Kidney epithelial cell (primary cell): ENCODE results near the gene CASQ2. TPM values are rescaled to one million over a fixed set of nuclear protein-coding genes. Genes with fewer than 3 reads are reported as not detected.

Experiments
- DNase-seq: peaks from one replicate; pipeline ENCODE4 v3.0.0-alpha.2; 2010; ENCODE audit warnings: low read depth
- H3K27me3 ChIP-seq: 2 replicates; pipeline ENCODE4 v1.6.0; 2011; ENCODE audit warnings: low read length; ENCODE audit not compliant: control insufficient read depth, insufficient read depth
- H3K36me3 ChIP-seq: 2 replicates; pipeline ENCODE4 v1.5.1; 2011; ENCODE audit warnings: low read length; ENCODE audit not compliant: control insufficient read depth, insufficient read depth
- H3K4me3 ChIP-seq: 2 replicates; pipeline ENCODE4 v1.5.1; 2011; ENCODE audit warnings: low read depth, mild to moderate bottlenecking, control low read depth, low read length
- CTCF ChIP-seq: IDR thresholded peaks from 2 replicates; pipeline ENCODE4 v1.5.1; 2011; ENCODE audit warnings: mild to moderate bottlenecking, moderate library complexity, low read length, control low read depth, inconsistent platforms; ENCODE audit not compliant: insufficient read depth, poor library complexity, severe bottlenecking
- total RNA-seq: library from RNA; depleted of rRNA; stranded (reverse); fragments of >200 nt; gene quantifications from 2 replicates; pipeline ENCODE4 v1.2.3, GENCODE V29; 2015

CASQ2 gene
- total RNA-seq, 1 donor from 2014 or later, result not detected

DNA sequence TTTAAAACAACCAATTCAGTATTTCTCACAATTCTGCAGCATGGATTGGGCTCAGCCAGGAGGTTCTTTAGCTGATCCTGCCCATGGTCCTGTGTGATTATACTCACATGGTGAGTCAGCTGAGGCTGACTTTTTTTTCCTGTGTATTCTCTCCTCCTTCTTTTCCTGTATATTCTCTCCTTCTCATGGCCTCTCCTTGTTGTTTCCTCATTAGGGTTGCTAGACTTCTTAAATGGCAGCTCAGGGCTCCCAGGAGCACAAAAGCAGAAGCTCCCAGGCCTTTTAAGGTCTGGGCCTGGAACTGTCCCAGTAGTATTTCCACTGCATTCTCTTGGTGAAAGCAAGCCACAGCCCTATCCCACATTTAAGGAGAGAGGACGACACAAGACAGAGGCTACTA is 99.9 kb downstream of the CASQ2 start:
- H3K36me3 ChIP-seq, result no peaks in the 10 kb centered on the region
- no peak for DNase-seq
- no peak for TF ChIP-seq CTCF
- no peaks in the 10 kb centered on the region for H3K27me3 ChIP-seq
- H3K4me3 ChIP-seq, result no peak overlapping the region

- no peak overlapping the region for H3K4me3 ChIP-seq
- no peak for TF ChIP-seq CTCF
- DNase-seq, result no peak
- H3K27me3 ChIP-seq, result no peaks in the 10 kb centered on the region
- no peaks in the 10 kb centered on the region for H3K36me3 ChIP-seq
Observed at GRCh38 chr1:115666702-115667101, 101.8 kb downstream of the CASQ2 start.

DNA sequence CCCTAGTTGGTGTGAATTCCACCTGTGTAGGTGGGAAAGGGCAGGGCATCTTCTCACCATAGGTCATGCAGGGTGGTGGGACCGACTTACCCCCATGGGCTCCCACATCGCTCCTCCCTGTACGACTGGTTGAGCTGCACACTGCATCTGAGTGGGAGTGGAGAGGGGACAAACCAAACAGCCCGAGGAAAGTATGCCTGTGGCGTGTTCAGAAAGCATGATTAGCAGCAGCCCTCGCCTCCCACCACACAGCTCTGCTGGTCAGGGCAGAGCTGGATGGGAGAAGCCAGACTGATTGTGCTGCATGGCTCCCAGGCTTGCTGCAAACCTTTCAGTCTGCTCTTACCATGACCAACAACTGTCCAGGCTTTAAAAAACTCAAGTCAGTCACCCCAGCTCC is 102.3 kb downstream of the CASQ2 start:
- DNase-seq, result no peak
- TF ChIP-seq CTCF, result no peak
- H3K27me3 ChIP-seq, result no peaks in the 10 kb centered on the region
- H3K4me3 ChIP-seq, result no peak overlapping the region
- H3K36me3 ChIP-seq, result no peaks in the 10 kb centered on the region

GRCh38 chr1:115665319-115666096 is 103.0 kb downstream of the CASQ2 start:
- Histone ChIP-seq H3K36me3 (no peaks in the 10 kb centered on the region), H3K4me3 (no peak overlapping the region)
- no peak for TF ChIP-seq CTCF

GRCh38 chr1:115661157-115661556 is 107.4 kb downstream of the CASQ2 start:
- H3K27me3 ChIP-seq, result no peaks in the 10 kb centered on the region
- no peak for DNase-seq
- no peaks in the 10 kb centered on the region for H3K36me3 ChIP-seq
- no peak overlapping the region for H3K4me3 ChIP-seq
- no peak for TF ChIP-seq CTCF

More at GRCh38 chr1:115665319-115666096, 103.0 kb downstream of the CASQ2 start:
- no peaks in the 10 kb centered on the region for H3K27me3 ChIP-seq
- no peak for DNase-seq

- TF ChIP-seq CTCF, result no peak
- DNase-seq, result no peak
- no peaks in the 10 kb centered on the region for H3K36me3 ChIP-seq
- no peak overlapping the region for H3K4me3 ChIP-seq
- H3K27me3 ChIP-seq, result no peaks in the 10 kb centered on the region
Observed at GRCh38 chr1:115660151-115660550, 108.4 kb downstream of the CASQ2 start.
